Liver (tissue), 9 donors: ENCODE measurements around the gene CDK9. TPM values are rescaled to one million over a fixed set of nuclear protein-coding genes. Genes with fewer than 3 reads are reported as not detected.

Experiments used
- DNase-seq: peaks from one replicate; pipeline ENCODE4 v3.0.0-alpha.2; 2017; ENCODE audit warnings: low spot score
- H3K27ac ChIP-seq, 2 donors: one replicate each; pipeline ENCODE4 v1.7.0; 2013; ENCODE audit warnings: inconsistent platforms in 2 of 2, low read length in 2 of 2, control low read depth in 1 of 2, low read depth in 1 of 2, mild to moderate bottlenecking in 1 of 2
- H3K27me3 ChIP-seq, 4 donors: one replicate each; pipeline versions ENCODE4 v1.6.1 to v1.7.0; 2013; ENCODE audit warnings: low read length in 3 of 4, inconsistent platforms in 1 of 4, mild to moderate bottlenecking in 1 of 4, moderate library complexity in 1 of 4; ENCODE audit not compliant: control insufficient read depth in 4 of 4, insufficient read depth in 4 of 4
- H3K36me3 ChIP-seq, 4 donors: one replicate each; pipeline versions ENCODE4 v1.6.1 to v1.7.0; 2013; ENCODE audit warnings: low read length in 3 of 4, mild to moderate bottlenecking in 3 of 4, low read depth in 1 of 4, moderate library complexity in 1 of 4; ENCODE audit not compliant: control insufficient read depth in 4 of 4, insufficient read depth in 3 of 4
- H3K4me1 ChIP-seq, 4 donors: one replicate each; pipeline versions ENCODE4 v1.6.1 to v1.7.0; 2013; ENCODE audit warnings: low read length in 3 of 4, mild to moderate bottlenecking in 3 of 4, moderate library complexity in 1 of 4; ENCODE audit not compliant: control insufficient read depth in 4 of 4, insufficient read depth in 4 of 4
- H3K4me3 ChIP-seq, 3 donors: one replicate each; pipeline versions ENCODE4 v1.6.1 to v1.7.0; 2013; ENCODE audit warnings: low read length in 3 of 3, control low read depth in 1 of 3, low read depth in 1 of 3, mild to moderate bottlenecking in 1 of 3
- H3K9ac ChIP-seq, 2 donors: one replicate each; pipeline ENCODE4 v1.7.0; 2013; ENCODE audit warnings: low read length in 2 of 2, mild to moderate bottlenecking in 2 of 2, moderate library complexity in 2 of 2, control low read depth in 1 of 2, low read depth in 1 of 2
- H3K9me3 ChIP-seq, 4 donors: one replicate each; pipeline versions ENCODE4 v1.6.1 to v1.7.0; 2013; ENCODE audit warnings: low read length in 3 of 4; ENCODE audit not compliant: control insufficient read depth in 4 of 4
- ATF3 ChIP-seq: IDR thresholded peaks from 2 replicates; pipeline ENCODE4 v1.6.1; 2016; ENCODE audit warnings: antibody characterized with exemption
- EGR1 ChIP-seq, 2 donors: IDR thresholded peaks; 2 replicates each; pipeline ENCODE4 v1.6.1; 2016 to 2018; ENCODE audit warnings: antibody characterized with exemption in 2 of 2, low read depth in 2 of 2
- FOXA1 ChIP-seq: IDR thresholded peaks from 2 replicates; pipeline ENCODE4 v1.6.1; 2016; ENCODE audit warnings: antibody characterized with exemption
- FOXA2 ChIP-seq: IDR thresholded peaks from 2 replicates; pipeline ENCODE4 v1.6.1; 2016; ENCODE audit warnings: antibody characterized with exemption
- GABPA ChIP-seq, 2 donors: IDR thresholded peaks in 1 of 2; conservative IDR thresholded peaks in 1 of 2; 2 replicates each; pipeline ENCODE4 v1.6.1; 2016; ENCODE audit warnings: antibody characterized with exemption in 2 of 2, mild to moderate bottlenecking in 1 of 2, moderate library complexity in 1 of 2
- HNF4A ChIP-seq, 2 donors: conservative IDR thresholded peaks; 2 replicates each; pipeline ENCODE4 v1.6.1; 2016; ENCODE audit warnings: antibody characterized with exemption in 2 of 2, mild to moderate bottlenecking in 2 of 2
- HNF4G ChIP-seq: IDR thresholded peaks from 2 replicates; pipeline ENCODE4 v1.6.1; 2016; ENCODE audit warnings: antibody characterized with exemption
- JUND ChIP-seq, 2 donors: IDR thresholded peaks; 2 replicates each; pipeline ENCODE4 v1.6.1; 2016; ENCODE audit warnings: antibody characterized with exemption in 2 of 2
- MAX ChIP-seq: IDR thresholded peaks from 2 replicates; pipeline ENCODE4 v1.6.1; 2016; ENCODE audit warnings: antibody characterized with exemption
- NR2F2 ChIP-seq: IDR thresholded peaks from 2 replicates; pipeline ENCODE4 v1.6.1; 2016; ENCODE audit warnings: antibody characterized with exemption
- RAD21 ChIP-seq, 2 donors: IDR thresholded peaks; 2 replicates each; pipeline ENCODE4 v1.6.1; 2016; ENCODE audit warnings: antibody characterized with exemption in 2 of 2, mild to moderate bottlenecking in 2 of 2
- RXRA ChIP-seq, 2 donors: IDR thresholded peaks; 2 replicates each; pipeline ENCODE4 v1.6.1; 2017 to 2018; ENCODE audit warnings: antibody characterized with exemption in 2 of 2, mild to moderate bottlenecking in 1 of 2
- SP1 ChIP-seq: IDR thresholded peaks from 2 replicates; pipeline ENCODE4 v1.6.1; 2018; ENCODE audit warnings: antibody characterized with exemption, mild to moderate bottlenecking
- TAF1 ChIP-seq: conservative IDR thresholded peaks from 2 replicates; pipeline ENCODE4 v1.6.1; 2016; ENCODE audit warnings: antibody characterized with exemption, mild to moderate bottlenecking
- YY1 ChIP-seq: IDR thresholded peaks from 2 replicates; pipeline ENCODE4 v1.6.1; 2016; ENCODE audit warnings: antibody characterized with exemption, mild to moderate bottlenecking
- WGBS: extraction: QIAGEN DNeasy Blood & Tissue Kit; methylation state at CpG from one replicate; pipeline ENCODE4 v1.1.7; 2013; 5-methylcytosine and 5-hydroxymethylcytosine counted together
- polyA plus RNA-seq, 2 donors: library from polyadenylated mRNA; stranded (reverse) in 1 of 2; unstranded in 1 of 2; fragments of 200-250 nt in 1 of 2; fragments of >200 nt in 1 of 2; fragmentation: Nextera tagmentation in 1 of 2; extraction: Ambion mirVana in 1 of 2; gene quantifications; one replicate each; pipeline versions ENCODE4 v1.2.1 to v1.2.3, GENCODE V29; 2013 to 2015
- total RNA-seq, 2 donors: library from RNA; depleted of rRNA; stranded (reverse); fragments of >200 nt; gene quantifications; one replicate each; pipeline ENCODE4 v1.2.3, GENCODE V29; 2014
- TF ChIP-seq, protein P1 (sequence below): IDR thresholded peaks from 2 replicates; pipeline ENCODE4 v1.6.1; 2016; ENCODE audit warnings: antibody characterized with exemption
- TF ChIP-seq, protein P2 (sequence below): IDR thresholded peaks from 2 replicates; pipeline ENCODE4 v1.6.1; 2016; ENCODE audit warnings: antibody characterized with exemption, mild to moderate bottlenecking
- TF ChIP-seq, protein P3 (sequence below): fragments of 150-350 bp; IDR thresholded peaks from 2 replicates; pipeline ENCODE4 v1.5.1; 2017; ENCODE audit warnings: improper control_type of control experiment, low read depth, low read length; ENCODE audit not compliant: missing input control
- donor health status: healthy.
- donor health status: healthy.
- donor health status: healthy.
- donor health status: healthy.
- donor health status: healthy.

The CDK9 gene
- total and polyA plus RNA-seq, 4 donors, result 31.8 to 41.4 (median 36.8) TPM

DNA sequence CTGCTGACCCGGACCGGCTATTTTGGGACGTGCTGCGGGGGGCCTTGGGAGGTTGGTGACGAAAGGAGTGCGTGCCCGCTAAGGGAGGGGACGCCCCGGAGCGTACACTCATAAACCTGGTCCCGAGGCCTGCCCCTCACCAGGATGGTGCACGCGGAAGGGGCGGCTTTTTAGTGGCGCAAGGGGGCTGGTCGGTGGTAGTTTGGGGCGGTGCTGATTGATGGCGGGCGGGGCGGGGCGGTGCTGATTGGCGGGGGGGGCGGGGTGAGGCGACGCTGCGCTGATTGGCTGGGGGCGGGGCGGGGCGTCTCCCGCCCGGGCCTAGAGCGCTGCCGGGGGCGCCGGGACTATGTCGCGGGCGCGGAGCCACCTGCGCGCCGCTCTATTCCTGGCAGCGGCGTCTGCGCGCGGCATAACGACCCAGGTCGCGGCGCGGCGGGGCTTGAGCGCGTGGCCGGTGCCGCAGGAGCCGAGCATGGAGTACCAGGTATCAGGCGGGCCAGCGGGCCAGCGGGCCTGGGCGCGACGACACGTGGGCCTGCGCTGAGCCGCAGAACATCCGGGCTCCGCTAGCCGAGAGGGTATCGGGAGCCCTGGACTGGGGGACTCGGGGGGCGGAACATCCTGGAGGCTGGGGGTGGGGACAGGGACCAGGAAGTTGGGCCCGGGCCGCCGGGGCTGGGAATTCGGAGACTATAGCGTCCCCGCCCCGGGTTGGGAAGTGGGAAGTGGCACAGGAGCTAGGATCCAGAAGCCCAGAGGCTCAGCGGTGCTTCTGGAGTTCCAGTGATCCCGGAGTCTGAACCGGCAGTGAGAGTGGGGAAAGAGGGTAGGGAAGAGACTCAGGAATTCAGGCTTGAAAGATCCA is 17.0 kb downstream of the CDK9 start, which contains the start of gene FPGS:
Gene FPGS (plus strand): TSS at position 307 of the 868 bp plus-strand sequence. CDS start 43 bp downstream, at position 350.
- Histone ChIP-seq H3K27me3 (no peaks in the 10 kb centered on the region), H3K9me3 (no peaks in the 10 kb centered on the region), H3K4me3 (peak within 1 kb of the TSS; percentile 59 to 86 (median 80)), H3K9ac (peak within 1 kb of the TSS; percentile 72 to 79), H3K36me3 (peaks cover 5 to 14% (median 8%) of the 10 kb centered on the region in 4 donors), H3K4me1 (peaks cover 12 to 39% (median 28%) of the 10 kb centered on the region in 4 donors), H3K27ac (peak within 1 kb of the TSS; percentile 96)
- TF ChIP-seq FOXA2 (no peak), MAX (peak; percentile 49), RXRA (IDR thresholded peaks at IDR 0.05) (peak; percentile 11 to 44), YY1 (peak; percentile 28), ATF3 (peak; percentile 16), EGR1 (IDR thresholded peaks at IDR 0.05; ENCODE audit: low read depth in 2 of 2) (peak in 1 of 2 donors; percentile 27), HNF4A (conservative IDR thresholded peaks at IDR 0.05) (peak in 1 of 2 donors; percentile 25), HNF4G (no peak), RAD21 (IDR thresholded peaks at IDR 0.05) (peak; percentile 23 to 41), FOXA1 (peak; percentile 26), JUND (IDR thresholded peaks at IDR 0.05) (no peak), NR2F2 (peak; percentile 49), TAF1 (no peak), SP1 (peak; percentile 40), GABPA (IDR thresholded peaks at IDR 0.05 in 1 of 2, conservative IDR thresholded peaks at IDR 0.05 in 1 of 2) (peak in 1 of 2 donors; percentile 74)
- TF ChIP-seq, protein P1, sequence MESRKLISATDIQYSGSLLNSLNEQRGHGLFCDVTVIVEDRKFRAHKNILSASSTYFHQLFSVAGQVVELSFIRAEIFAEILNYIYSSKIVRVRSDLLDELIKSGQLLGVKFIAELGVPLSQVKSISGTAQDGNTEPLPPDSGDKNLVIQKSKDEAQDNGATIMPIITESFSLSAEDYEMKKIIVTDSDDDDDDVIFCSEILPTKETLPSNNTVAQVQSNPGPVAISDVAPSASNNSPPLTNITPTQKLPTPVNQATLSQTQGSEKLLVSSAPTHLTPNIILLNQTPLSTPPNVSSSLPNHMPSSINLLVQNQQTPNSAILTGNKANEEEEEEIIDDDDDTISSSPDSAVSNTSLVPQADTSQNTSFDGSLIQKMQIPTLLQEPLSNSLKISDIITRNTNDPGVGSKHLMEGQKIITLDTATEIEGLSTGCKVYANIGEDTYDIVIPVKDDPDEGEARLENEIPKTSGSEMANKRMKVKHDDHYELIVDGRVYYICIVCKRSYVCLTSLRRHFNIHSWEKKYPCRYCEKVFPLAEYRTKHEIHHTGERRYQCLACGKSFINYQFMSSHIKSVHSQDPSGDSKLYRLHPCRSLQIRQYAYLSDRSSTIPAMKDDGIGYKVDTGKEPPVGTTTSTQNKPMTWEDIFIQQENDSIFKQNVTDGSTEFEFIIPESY, result no peak
- TF ChIP-seq, protein P2, sequence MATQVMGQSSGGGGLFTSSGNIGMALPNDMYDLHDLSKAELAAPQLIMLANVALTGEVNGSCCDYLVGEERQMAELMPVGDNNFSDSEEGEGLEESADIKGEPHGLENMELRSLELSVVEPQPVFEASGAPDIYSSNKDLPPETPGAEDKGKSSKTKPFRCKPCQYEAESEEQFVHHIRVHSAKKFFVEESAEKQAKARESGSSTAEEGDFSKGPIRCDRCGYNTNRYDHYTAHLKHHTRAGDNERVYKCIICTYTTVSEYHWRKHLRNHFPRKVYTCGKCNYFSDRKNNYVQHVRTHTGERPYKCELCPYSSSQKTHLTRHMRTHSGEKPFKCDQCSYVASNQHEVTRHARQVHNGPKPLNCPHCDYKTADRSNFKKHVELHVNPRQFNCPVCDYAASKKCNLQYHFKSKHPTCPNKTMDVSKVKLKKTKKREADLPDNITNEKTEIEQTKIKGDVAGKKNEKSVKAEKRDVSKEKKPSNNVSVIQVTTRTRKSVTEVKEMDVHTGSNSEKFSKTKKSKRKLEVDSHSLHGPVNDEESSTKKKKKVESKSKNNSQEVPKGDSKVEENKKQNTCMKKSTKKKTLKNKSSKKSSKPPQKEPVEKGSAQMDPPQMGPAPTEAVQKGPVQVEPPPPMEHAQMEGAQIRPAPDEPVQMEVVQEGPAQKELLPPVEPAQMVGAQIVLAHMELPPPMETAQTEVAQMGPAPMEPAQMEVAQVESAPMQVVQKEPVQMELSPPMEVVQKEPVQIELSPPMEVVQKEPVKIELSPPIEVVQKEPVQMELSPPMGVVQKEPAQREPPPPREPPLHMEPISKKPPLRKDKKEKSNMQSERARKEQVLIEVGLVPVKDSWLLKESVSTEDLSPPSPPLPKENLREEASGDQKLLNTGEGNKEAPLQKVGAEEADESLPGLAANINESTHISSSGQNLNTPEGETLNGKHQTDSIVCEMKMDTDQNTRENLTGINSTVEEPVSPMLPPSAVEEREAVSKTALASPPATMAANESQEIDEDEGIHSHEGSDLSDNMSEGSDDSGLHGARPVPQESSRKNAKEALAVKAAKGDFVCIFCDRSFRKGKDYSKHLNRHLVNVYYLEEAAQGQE, result peak; percentile 61
- TF ChIP-seq, protein P3, sequence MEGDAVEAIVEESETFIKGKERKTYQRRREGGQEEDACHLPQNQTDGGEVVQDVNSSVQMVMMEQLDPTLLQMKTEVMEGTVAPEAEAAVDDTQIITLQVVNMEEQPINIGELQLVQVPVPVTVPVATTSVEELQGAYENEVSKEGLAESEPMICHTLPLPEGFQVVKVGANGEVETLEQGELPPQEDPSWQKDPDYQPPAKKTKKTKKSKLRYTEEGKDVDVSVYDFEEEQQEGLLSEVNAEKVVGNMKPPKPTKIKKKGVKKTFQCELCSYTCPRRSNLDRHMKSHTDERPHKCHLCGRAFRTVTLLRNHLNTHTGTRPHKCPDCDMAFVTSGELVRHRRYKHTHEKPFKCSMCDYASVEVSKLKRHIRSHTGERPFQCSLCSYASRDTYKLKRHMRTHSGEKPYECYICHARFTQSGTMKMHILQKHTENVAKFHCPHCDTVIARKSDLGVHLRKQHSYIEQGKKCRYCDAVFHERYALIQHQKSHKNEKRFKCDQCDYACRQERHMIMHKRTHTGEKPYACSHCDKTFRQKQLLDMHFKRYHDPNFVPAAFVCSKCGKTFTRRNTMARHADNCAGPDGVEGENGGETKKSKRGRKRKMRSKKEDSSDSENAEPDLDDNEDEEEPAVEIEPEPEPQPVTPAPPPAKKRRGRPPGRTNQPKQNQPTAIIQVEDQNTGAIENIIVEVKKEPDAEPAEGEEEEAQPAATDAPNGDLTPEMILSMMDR, result no peak
- peak; percentile 88 for DNase-seq
- WGBS, result under 1% methylated on average over 83 of the region's 83 CpGs
